Mononuclear cell (primary cell): ENCODE measurements around the gene ZNF76. TPM values are rescaled to one million over a fixed set of nuclear protein-coding genes. Genes with fewer than 3 reads are reported as not detected.
"Not testable (repeated sequence)": the region's sequence is repeated elsewhere in the genome, so short reads cannot be mapped to it uniquely, and the experiment has no call there.

Experiments used
- H3K27me3 ChIP-seq: 2 replicates; pipeline ENCODE4 v1.6.0; 2011; ENCODE audit warnings: low read length, control low read depth; ENCODE audit not compliant: insufficient read depth
- H3K4me1 ChIP-seq: 2 replicates; pipeline ENCODE4 v1.5.1; 2011; ENCODE audit warnings: mild to moderate bottlenecking, low read length, control low read depth; ENCODE audit not compliant: insufficient read depth
- H3K4me3 ChIP-seq: 2 replicates; pipeline ENCODE4 v1.5.1; 2011; ENCODE audit warnings: mild to moderate bottlenecking, low read length, moderate library complexity
- H3K9me3 ChIP-seq: 2 replicates; pipeline ENCODE4 v1.5.1; 2011; ENCODE audit warnings: low read depth, mild to moderate bottlenecking, control low read depth, low read length
- total RNA-seq: library from RNA; depleted of rRNA; stranded (reverse); fragments of >200 nt; gene quantifications from one replicate; pipeline ENCODE4 v1.2.3, GENCODE V29; 2012

Gene ZNF76
- total RNA-seq, 1 donor, result 23.4 TPM

DNA sequence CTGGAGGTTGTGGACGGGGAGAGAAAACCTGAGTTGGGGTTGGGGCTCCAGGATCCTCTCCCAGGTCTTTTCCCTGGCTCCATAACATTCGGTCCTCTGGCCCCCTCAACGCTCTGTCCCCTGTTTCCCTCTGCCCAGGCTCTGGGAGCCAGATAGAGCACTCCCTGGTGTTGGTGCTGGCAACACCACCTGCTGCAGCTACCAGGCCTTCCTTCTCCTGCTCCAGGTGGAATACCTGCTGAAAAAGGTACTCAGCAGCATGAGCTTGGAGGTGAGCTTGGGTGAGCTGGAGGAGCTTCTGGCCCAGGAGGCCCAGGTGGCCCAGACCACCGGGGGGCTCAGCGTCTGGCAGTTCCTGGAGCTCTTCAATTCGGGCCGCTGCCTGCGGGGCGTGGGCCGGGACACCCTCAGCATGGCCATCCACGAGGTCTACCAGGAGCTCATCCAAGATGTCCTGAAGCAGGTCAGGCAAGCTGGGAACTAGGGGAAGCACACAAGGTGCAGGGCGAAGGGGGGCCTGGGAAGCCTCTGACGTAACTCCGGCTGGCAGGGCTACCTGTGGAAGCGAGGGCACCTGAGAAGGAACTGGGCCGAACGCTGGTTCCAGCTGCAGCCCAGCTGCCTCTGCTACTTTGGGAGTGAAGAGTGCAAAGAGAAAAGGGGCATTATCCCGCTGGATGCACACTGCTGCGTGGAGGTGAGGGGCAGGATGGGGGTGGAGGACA lies 52.7 kb downstream of the ZNF76 start:
- H3K4me3 ChIP-seq, result no peak overlapping the region
- no peaks in the 10 kb centered on the region for H3K27me3 ChIP-seq
- H3K9me3 ChIP-seq, result no peaks in the 10 kb centered on the region
- peaks cover 65% of the 10 kb centered on the region for H3K4me1 ChIP-seq

DNA sequence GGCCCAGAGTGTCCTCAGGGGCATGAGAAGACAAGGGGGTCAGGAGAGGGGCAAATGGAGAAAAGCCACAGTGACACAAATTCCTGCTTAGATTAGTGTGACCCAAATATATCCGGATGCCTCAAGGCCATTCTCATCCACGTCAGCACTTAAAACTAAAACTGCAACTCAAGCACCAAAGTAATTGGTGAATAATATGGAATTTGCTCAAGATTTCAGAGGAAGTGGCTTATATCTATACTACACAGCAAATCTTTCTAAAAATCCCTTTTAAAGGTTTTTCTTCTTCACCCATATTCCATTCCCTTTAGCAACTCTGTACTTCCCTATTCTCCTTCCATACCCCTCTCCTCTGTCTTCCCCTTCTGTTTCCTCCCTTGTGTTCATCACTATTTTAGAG lies 53.3 kb downstream of the ZNF76 start:
- no peaks in the 10 kb centered on the region for H3K27me3 ChIP-seq
- H3K9me3 ChIP-seq, result no peaks in the 10 kb centered on the region
- no peak overlapping the region for H3K4me3 ChIP-seq
- peaks cover 60% of the 10 kb centered on the region for H3K4me1 ChIP-seq

DNA sequence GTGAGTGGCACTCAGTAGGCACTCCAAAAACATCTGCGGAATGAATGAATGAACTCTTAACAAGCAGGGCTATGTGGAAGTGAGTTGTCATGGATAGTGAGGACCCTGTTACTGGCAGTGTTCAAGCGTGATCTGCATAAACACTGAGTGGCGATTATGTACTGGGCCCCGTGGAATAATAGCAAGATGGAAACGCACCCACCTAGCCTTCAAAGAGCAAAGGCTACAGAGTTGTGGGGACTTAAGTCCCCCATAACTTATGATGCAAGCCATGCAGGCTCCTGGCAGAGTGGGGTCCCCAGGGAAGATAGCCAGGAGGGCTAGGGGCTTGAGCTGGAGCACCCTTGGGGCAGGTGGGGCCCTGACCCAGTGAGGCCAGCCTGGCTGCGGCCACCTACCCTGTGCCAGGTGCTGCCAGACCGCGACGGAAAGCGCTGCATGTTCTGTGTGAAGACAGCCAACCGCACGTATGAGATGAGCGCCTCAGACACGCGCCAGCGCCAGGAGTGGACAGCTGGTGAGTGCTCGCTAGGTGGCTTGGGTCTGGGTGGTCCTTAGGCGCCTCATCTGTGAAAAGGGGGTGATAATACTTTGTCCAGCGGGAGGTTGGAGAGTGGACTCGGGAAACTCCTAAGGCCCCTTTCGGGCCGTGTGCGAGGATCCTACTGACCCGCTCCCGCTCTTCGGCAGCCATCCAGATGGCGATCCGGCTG lies 58.1 kb downstream of the ZNF76 start:
- peaks cover 15% of the 10 kb centered on the region for H3K4me1 ChIP-seq
- H3K4me3 ChIP-seq, result no peak overlapping the region
- no peaks in the 10 kb centered on the region for H3K27me3 ChIP-seq
- no peaks in the 10 kb centered on the region for H3K9me3 ChIP-seq

DNA sequence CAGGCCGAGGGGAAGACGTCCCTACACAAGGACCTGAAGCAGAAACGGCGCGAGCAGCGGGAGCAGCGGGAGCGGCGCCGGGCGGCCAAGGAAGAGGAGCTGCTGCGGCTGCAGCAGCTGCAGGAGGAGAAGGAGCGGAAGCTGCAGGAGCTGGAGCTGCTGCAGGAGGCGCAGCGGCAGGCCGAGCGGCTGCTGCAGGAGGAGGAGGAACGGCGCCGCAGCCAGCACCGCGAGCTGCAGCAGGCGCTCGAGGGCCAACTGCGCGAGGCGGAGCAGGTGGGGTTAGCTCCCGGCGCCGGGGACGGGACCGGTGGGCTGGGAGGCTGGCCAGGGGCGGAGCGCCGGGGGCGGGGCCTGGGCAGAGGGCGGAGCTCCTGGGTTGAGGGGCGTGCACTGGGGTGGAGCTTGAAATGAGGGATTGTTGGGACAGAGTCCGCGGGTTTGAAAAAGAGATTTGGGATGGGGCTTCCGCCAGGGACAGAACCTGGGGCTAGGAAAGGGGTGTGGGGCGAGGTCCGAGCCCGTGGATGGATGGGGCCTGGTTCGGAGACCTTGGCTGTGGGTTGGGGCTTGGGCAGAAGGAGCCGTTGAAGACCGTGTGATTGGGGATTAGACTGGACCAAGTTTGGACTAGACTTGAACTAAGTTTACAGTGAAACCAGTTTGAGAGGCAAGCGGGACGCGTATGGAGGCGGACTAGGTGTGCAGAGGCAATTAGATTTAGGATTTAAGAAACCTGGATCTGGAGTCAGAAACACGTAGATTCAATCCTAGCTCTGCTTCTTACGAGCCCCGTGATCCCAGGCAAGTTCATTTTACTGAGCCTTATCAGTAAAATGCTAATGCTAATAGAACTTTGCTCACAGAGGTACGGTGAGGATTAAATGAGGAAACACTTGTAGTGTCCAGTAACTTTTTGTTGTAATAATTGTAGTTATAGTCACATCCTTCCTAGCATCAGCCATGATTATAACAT lies 58.9 kb downstream of the ZNF76 start:
- Histone ChIP-seq H3K4me1 (peaks cover 9% of the 10 kb centered on the region), H3K4me3 (no peak overlapping the region), H3K27me3 (no peaks in the 10 kb centered on the region), H3K9me3 (no peaks in the 10 kb centered on the region)

DNA sequence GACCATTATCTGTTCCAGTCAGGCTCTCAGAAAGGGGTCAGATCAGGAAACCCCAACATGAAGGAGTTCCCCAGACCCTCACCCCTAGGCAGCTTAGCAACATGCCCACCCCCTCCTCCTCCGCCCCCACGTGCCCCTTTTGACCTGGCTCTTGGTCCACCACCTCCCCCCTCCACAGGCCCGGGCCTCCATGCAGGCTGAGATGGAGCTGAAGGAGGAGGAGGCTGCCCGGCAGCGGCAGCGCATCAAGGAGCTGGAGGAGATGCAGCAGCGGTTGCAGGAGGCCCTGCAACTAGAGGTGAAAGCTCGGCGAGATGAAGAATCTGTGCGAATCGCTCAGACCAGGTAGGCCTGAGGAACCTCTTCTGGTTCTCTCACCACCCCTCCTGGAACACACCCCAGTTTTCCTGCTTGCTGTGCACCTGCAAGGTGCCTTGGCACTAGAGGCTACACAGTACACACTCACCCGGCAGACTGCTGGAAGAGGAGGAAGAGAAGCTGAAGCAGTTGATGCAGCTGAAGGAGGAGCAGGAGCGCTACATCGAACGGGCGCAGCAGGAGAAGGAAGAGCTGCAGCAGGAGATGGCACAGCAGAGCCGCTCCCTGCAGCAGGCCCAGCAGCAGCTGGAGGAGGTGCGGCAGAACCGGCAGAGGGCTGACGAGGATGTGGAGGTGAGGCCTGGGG lies 60.0 kb downstream of the ZNF76 start:
- Histone ChIP-seq H3K4me1 (peaks cover 3% of the 10 kb centered on the region), H3K27me3 (no peaks in the 10 kb centered on the region), H3K9me3 (no peaks in the 10 kb centered on the region), H3K4me3 (no peak overlapping the region)

DNA sequence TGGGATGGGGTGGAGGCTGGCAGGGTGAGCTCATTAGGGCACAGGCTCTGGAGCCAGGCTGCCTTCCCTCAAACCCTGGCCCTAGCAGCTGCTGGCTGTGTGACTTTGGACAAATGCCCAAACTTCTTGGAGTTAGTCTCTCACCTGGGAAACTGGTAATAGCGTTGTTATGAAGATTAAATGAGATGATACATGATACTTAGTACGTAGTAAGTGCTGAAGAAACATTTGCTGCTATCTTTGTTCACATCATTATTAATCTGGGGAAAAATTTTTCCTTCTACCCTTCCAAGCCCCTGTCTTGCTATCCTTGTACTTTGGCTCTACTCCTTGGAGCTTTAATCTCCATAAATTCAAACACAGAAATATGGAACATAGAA lies 60.5 kb downstream of the ZNF76 start:
- Histone ChIP-seq H3K4me3 (no peak overlapping the region), H3K4me1 (peaks cover 2% of the 10 kb centered on the region), H3K9me3 (no peaks in the 10 kb centered on the region), H3K27me3 (no peaks in the 10 kb centered on the region)

DNA sequence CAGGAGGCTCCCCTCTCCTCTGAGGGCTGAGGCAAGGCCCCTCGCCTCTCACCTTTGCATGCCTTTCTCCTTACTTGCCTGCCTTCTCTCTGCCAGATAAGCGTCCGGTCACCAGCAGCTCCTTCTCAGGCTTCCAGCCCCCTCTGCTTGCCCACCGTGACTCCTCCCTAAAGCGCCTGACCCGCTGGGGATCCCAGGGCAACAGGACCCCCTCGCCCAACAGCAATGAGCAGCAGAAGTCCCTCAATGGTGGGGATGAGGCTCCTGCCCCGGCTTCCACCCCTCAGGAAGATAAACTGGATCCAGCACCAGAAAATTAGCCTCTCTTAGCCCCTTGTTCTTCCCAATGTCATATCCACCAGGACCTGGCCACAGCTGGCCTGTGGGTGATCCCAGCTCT lies 61.6 kb downstream of the ZNF76 start:
- no peak overlapping the region for H3K4me3 ChIP-seq
- H3K27me3 ChIP-seq, result no peaks in the 10 kb centered on the region
- H3K4me1 ChIP-seq, result no peaks in the 10 kb centered on the region
- H3K9me3 ChIP-seq, result no peaks in the 10 kb centered on the region

DNA sequence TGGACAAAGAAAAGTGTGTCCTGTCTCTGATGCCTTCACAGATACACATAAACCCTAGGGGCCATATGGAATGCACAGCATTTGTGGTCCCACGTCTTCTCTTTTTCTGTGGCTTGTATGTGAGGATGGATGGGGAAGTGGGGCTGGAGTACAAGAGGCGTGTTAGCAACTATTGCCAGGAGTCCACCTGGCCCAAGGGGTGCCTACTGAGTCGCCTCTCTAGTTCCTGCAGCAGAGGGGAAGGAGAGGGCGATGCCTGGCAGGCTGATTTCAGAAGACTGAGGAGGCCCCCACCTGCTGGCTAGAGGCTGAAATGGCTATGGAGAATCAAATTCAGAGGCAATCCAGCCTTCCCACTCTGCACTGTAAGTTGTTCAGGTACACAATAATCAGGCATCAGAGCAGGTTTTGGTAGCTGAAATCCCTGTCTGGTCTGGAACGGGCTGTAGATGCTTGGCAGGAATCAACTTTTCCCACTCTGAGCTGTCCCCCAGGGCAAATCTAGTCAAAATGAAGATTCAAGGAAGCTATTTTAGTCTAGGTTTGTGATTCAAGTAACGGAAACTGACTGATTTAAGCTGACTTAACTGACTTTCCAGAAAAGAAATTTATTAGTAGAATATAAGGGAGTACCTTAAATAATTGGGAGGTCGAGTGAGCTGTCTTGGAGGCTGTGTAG lies 68.0 kb downstream of the ZNF76 start:
- Histone ChIP-seq H3K27me3 (no peaks in the 10 kb centered on the region), H3K9me3 (no peaks in the 10 kb centered on the region), H3K4me3 (no peak overlapping the region), H3K4me1 (peaks cover 21% of the 10 kb centered on the region)

DNA sequence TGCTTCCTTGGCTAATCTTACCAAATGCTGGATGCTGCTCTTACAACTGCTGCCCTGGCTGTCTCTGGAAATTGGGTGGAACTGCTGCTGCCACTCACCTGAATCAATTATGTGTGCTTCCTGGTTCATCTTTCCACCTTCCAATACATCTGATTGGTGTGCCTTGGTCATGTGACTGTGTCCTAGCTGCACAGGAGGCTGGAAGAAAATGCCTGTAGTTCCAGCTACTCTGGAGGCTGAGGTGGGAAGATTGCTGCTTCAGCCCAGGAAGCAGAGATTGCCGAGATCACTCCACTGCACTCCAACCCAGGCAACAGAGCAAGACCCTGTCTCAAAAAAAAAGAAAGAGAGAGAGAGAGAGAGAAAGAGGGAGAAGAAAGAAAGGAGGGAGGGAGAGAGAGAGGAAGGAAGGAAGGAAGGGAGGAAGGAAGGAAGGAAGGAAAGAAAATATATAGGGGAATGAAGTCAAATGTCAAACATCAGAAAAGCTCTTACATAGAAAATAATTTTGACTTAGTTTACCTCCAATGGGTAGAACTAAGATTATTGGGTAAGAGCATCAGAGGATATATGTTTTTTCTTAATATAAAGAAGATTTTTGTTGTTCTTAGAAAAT lies 68.7 kb downstream of the ZNF76 start:
- H3K4me1 ChIP-seq, result peaks cover 22% of the 10 kb centered on the region
- H3K9me3 ChIP-seq, result no peaks in the 10 kb centered on the region
- H3K4me3 ChIP-seq, result no peak overlapping the region
- H3K27me3 ChIP-seq, result no peaks in the 10 kb centered on the region

DNA sequence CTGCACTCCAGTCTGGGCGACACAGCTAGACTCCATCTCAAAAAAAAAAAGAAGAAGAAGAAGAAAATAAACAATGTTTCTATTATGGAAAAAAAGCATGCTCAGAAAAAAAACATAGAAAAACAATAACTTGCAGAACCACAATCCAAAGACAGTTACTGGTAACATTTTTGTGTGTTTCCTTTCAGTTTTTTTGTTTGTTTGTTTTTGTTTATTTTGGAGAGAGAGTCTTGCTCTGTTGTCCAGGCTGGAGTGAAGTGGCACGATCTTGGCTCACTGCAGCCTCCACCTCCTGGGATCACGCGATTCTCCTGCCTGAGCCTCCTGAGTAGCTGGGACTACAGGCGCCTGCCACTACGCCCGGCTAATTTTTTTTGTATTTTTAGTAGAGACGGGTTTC lies 69.4 kb downstream of the ZNF76 start:
- H3K4me1 ChIP-seq, result peaks cover 22% of the 10 kb centered on the region
- not testable (repeated sequence) for H3K9me3 ChIP-seq, H3K27me3 ChIP-seq, H3K4me3 ChIP-seq

DNA sequence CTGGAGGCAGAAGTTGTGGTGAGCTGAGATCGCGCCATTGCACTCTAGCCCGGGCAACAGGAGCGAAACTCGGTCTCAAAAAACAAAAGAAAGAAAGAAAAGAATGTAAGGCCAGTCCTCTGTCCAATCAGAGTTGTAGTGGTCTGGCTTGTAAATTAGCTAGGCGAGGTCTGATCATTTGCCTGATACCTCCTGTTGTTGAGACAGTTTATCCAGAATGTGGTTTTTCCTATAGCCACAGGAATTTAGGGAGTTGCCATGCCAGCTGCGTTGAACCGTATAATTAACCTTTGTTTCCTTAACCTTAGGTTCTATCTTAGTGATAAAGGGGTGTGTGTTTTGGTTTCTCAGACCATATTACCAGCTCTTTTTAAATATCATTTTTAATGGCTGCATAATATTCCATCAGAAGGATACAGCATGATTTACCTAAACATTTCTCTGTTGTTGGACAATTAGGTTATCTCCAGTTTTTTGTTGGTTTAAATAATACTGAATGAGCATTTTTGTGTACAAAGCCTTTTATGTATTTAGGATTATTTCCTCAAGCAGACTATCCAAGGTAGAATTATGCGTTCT lies 71.1 kb downstream of the ZNF76 start:
- Histone ChIP-seq H3K9me3 (no peaks in the 10 kb centered on the region), H3K27me3 (no peaks in the 10 kb centered on the region), H3K4me3 (no peak overlapping the region), H3K4me1 (peaks cover 22% of the 10 kb centered on the region)

DNA sequence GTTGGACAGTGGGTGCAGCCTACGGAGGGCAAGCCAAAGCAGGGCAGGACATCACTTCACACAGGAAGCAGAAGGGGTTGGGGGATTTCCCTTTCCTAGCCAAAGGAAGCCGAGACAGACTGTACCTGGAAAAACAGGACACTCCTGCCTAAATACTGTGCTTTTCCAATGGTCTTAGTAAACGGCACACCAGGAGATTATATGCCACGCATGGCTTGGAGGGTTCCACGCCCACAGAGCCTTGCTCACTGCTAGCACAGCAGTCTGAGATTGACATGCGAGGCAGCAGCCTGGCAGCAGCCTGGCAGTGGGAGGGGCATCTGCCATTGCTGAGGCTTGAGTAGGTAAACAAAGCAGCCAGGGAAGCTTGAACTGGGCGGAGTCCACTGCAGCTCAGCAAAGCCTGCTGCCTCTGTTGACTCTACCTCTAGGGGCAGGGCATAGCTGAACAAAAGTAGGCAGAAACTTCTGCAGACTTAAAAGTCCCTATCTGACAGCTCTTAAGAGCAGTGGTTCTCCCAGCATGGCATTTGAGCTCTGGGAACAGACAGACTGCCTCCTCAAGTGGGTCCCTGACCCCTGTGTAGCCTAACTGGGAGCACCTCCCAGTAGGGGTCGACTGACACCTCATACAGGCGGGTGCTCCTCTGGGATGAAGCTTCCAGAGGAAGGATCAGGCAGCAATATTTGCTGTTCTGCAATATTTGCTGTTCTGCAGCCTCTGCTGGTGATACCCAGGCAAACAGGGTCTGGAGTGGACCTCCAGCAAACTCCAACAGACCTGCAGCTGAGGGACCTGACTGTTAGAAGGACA lies 72.7 kb downstream of the ZNF76 start:
- not testable (repeated sequence) for H3K9me3 ChIP-seq, H3K4me3 ChIP-seq, H3K27me3 ChIP-seq
- peaks cover 17% of the 10 kb centered on the region for H3K4me1 ChIP-seq

DNA sequence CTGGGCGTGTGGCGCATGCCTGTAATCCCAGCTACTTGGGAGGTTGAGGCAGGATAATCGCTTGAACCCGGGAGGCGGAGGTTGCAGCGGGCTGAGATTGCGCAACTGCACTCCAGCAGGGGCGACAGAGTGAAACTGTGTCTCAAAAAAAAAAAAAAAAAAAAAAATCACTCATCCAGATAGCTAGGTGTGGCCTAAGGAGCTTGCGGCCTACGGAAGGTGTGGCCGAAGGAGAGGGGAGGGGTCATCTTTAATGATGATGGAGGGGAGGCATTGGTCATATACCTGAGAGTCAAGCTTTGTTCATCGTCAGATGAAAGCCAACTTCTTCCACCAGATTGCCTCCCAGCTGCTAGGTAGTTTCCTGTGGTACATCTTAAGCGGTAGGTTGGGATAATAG lies 82.0 kb downstream of the ZNF76 start:
- no peak overlapping the region for H3K4me3 ChIP-seq
- H3K27me3 ChIP-seq, result no peaks in the 10 kb centered on the region

More for the DNA sequence above, 82.0 kb downstream of the ZNF76 start:
- Histone ChIP-seq H3K9me3 (no peaks in the 10 kb centered on the region), H3K4me1 (peaks cover 33% of the 10 kb centered on the region)
